ENCODE measurements around the gene CCBE1. TPM values are rescaled to one million over a fixed set of nuclear protein-coding genes. Genes with fewer than 3 reads are reported as not detected.

Gene CCBE1
- 9.2 and 9.8 TPM in 2 replicates for total RNA-seq

DNA sequence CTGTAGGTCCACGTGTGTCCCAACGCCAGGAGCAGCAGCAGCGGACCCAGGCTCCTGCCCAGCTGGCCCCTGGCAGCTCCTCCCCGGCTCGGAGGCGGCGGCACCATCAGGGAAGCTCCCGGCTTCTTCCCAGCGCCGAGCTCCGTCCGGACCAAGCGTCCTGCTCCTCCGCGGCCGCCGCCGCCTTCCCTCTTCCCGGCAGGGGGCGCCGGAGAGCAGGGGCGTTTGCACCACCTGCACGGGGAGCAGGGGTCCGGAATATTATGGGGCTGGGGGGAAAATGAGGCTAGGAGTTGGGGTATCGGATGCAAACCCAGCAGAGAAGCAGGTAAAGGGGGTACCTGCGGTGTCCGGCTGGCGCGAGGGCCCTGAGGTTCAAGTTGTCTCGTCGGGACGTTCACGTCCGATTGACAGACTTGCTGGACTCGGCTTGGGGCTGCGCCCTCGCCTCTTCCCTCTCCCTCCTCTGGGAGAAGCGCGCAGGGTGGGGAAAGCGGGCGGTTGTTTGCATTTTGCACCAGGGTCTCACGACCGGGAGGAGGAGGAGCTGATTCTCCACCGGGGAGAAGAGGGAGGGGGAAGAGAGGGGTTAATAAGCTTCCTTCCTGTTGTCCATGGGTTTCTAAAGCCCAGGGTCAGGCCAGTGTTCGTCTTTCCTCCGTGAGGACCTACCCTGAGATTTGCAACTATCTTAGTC lies at the start of gene CCBE1:
Gene CCBE1, minus strand, starts transcription at position 188 of the 697 bp plus-strand sequence.

Other genes starting within 250 kb of the CCBE1 start
- 14.9 and 16.2 TPM in 2 replicates for gene PMAIP1, start 202.6 kb upstream of the CCBE1 start, total RNA-seq